ENCODE measurements around the gene LDB3. TPM values are rescaled to one million over a fixed set of nuclear protein-coding genes. Genes with fewer than 3 reads are reported as not detected.

LDB3 gene
- total and polyA plus RNA-seq, 9 of the 15 experiments (the other 6 are each of a cell fraction or from before 2014, with no cell fraction given) = 0.03 TPM; not detected in 8

- H3K4me2 ChIP-seq (ENCODE audit: insufficient read depth, low read length) = peak overlapping the region; percentile 69
- TF ChIP-seq C11orf30 (IDR thresholded peaks at IDR 0.05; ENCODE audit: low read depth) = peak; percentile 48; the same call in 1 of the 2 replicates
- peak; percentile 38; the same call in 1 of the 2 replicates for TF ChIP-seq CREB1 (IDR thresholded peaks at IDR 0.05)
- no peak for TF ChIP-seq CREB1 (CRISPR knock-in tag; IDR thresholded peaks at IDR 0.05)
- TF ChIP-seq NR2C1 (IDR thresholded peaks at IDR 0.05) = 0 out of 2 replicates have a peak, but pooled peaks have one; percentile 35
- no peak for TF ChIP-seq NR2C1 (tag; IDR thresholded peaks at IDR 0.05)
- TF ChIP-seq NFATC3 (IDR thresholded peaks at IDR 0.05) = peak; percentile 42; the same call in 1 of the 2 replicates
- peak; percentile 69 for TF ChIP-seq ATF7 (IDR thresholded peaks at IDR 0.05)
- peak; percentile 26; the same call in 1 of the 2 replicates for TF ChIP-seq HDAC2 (IDR thresholded peaks at IDR 0.05)
- peak; percentile 65 for TF ChIP-seq CBFA2T3 (IDR thresholded peaks at IDR 0.05)
- no peak for TF ChIP-seq TFE3 (CRISPR knock-in tag; IDR thresholded peaks at IDR 0.05)
- TF ChIP-seq SMARCE1 (IDR thresholded peaks at IDR 0.05) = peak; percentile 71
- peak; percentile 79 for TF ChIP-seq SMARCA4 (IDR thresholded peaks at IDR 0.05)
- 0 out of 2 replicates have a peak, but pooled peaks have one; percentile 35 for TF ChIP-seq JUND (IDR thresholded peaks at IDR 0.05; ENCODE audit: borderline replicate concordance, low read depth, low read length)
- TF ChIP-seq JUND (tag; IDR thresholded peaks at IDR 0.05; ENCODE audit: borderline replicate concordance, low read depth, low read length) = 0 out of 3 replicates have a peak, but pooled peaks have one; percentile 42
- no peak for TF ChIP-seq ZNF764 (CRISPR knock-in tag; IDR thresholded peaks at IDR 0.05; ENCODE audit: low read depth)
- peak; percentile 36; the same call in 1 of the 2 replicates for TF ChIP-seq CREM (IDR thresholded peaks at IDR 0.05; ENCODE audit: low read depth)
- TF ChIP-seq MAFG (tag; conservative IDR thresholded peaks at IDR 0.05) = peak; percentile 32; the same call in 1 of the 2 replicates
- TF ChIP-seq ARNT (IDR thresholded peaks at IDR 0.05) = peak in 1 of 2 experiments; percentile 50; a peak in 1 of 4 replicates
- TF ChIP-seq ZNF76 (CRISPR knock-in tag; IDR thresholded peaks at IDR 0.05; ENCODE audit: borderline replicate concordance) = no peak
- TF ChIP-seq LEF1 (IDR thresholded peaks at IDR 0.05) = peak; percentile 48; the same call in 1 of the 2 replicates
- TF ChIP-seq SP1 (CRISPR knock-in tag; IDR thresholded peaks at IDR 0.05) = 0 out of 2 replicates have a peak, but pooled peaks have one; percentile 35
- peak; percentile 89 for TF ChIP-seq ARID1B (IDR thresholded peaks at IDR 0.05)
- peak; percentile 55 for TF ChIP-seq NCOR1 (IDR thresholded peaks at IDR 0.05)
- no peak for TF ChIP-seq ZNF224 (CRISPR knock-in tag; IDR thresholded peaks at IDR 0.05)
- TF ChIP-seq CEBPG (CRISPR knock-in tag; IDR thresholded peaks at IDR 0.05) = 0 out of 2 replicates have a peak, but pooled peaks have one; percentile 7
- TF ChIP-seq CEBPG (tag; conservative IDR thresholded peaks at IDR 0.05 in 1 of 2, IDR thresholded peaks at IDR 0.05 in 1 of 2) = peak; percentile 22 to 70; a peak in 3 of 4 replicates
These were observed 90.9 kb downstream of the LDB3 start for GRCh38 chr10:86759073-86759672.

More at GRCh38 chr10:86759073-86759672, 90.9 kb downstream of the LDB3 start:
- ATAC-seq = no peak
- Histone ChIP-seq H3K79me2 (ENCODE audit: control insufficient read depth, insufficient read depth, low read length) (peaks cover 83% of the 10 kb centered on the region), H2AFZ (ENCODE audit: low read depth, low read length) (no peak overlapping the region), H3K9me3 (replicated peaks; ENCODE audit: control insufficient read depth, insufficient read depth, low read depth, low read length) (no peaks in the 10 kb centered on the region), H3K4me1 (replicated peaks in 1 of 2; ENCODE audit: control insufficient read depth in 2 of 2, insufficient read depth in 2 of 2, low read length in 2 of 2) (peaks cover 19 to 22% of the 10 kb centered on the region in 2 experiments; a peak in 4 of 5 replicates), H3K9ac (ENCODE audit: insufficient read depth in 1 of 2, low read depth in 2 of 2, low read length in 2 of 2) (peak overlapping the region in 1 of 2 experiments; percentile 82; a peak in 2 of 4 replicates), H3K27ac (ENCODE audit: extremely low read depth, low read depth, low read length) (peak overlapping the region; percentile 73; the same call in 2 of the 3 replicates), H3K27me3 (ENCODE audit: control insufficient read depth in 2 of 2, insufficient read depth in 2 of 2, low read length in 2 of 2) (no peaks in the 10 kb centered on the region), H3K9me1 (ENCODE audit: control insufficient read depth, insufficient read depth, low read length) (no peaks in the 10 kb centered on the region), H3K36me3 (ENCODE audit: control insufficient read depth, insufficient read depth, low read length) (no peaks in the 10 kb centered on the region), H4K20me1 (replicated peaks; ENCODE audit: control insufficient read depth, insufficient read depth, low read length) (no peaks in the 10 kb centered on the region), H3K4me3 (peak overlapping the region; percentile 82)
- in situ Hi-C loops (cut with MboI) = no loop called here
- whole genome bisulfite sequencing (ENCODE audit: insufficient coverage, low coverage, missing lambda C conversion rate) = 8% methylated on average over 3 of the region's 3 CpGs
- intact Hi-C loops (cut with micrococcal nuclease) = loop anchor here (5.0 kb wide), 1 partner anchor 38 kb away; no protein-coding TSS in a partner anchor
- ChIA-PET POLR2A (interaction anchor here (5.8 kb wide), 1 partner anchor 10 kb away, joined by 40 read pairs; no protein-coding TSS in a partner anchor), CTCF (ENCODE audit: low intra/inter-chr PET ratio) (no interaction called here)
- peak; percentile 40 for FAIRE-seq
- BruUV-seq (replicated peaks) = no TSS peak
- peak in 1 of 4 experiments; percentile 34 for DNase-seq (ENCODE audit: extremely low read depth in 1 of 4, low spot score in 3 of 4)
